PC-9 (cell line): ENCODE data around the gene TMEM43. TPM values are rescaled to one million over a fixed set of nuclear protein-coding genes. Genes with fewer than 3 reads are reported as not detected.

Experiments used
- BruUV-seq: library from RNA; stranded (reverse); fragments of 400-500 nt; replicated peaks from 2 replicates; lab custom pipeline; 2021; lab: Mats Ljungman, UMichigan
- CTCF ChIA-PET: fragments of 300-600 bp; sonication (Branson Sonifier 250); formaldehyde crosslinking; loops from one replicate; lab custom pipeline; 2022; ENCODE audit warnings: antibody characterized with exemption; lab: Charles Lee
- POLR2A ChIA-PET: fragments of 300-600 bp; sonication (Branson Sonifier 250); formaldehyde crosslinking; loops from one replicate; lab custom pipeline; 2022; ENCODE audit warnings: antibody characterized with exemption; ENCODE audit not compliant: unreplicated experiment; lab: Charles Lee
- DNase-seq, 2 experiments: peaks; one replicate each; pipeline versions ENCODE4 v3.0.0 to v3.0.0-alpha.2; 2015 to 2022; ENCODE audit warnings: mixed read lengths in 1 of 2
- H2AFZ ChIP-seq: fragments of 200-600 bp; sonication (generic); 2 replicates; pipeline ENCODE4 v1.8.1; 2017; ENCODE audit warnings: antibody characterized with exemption
- H3F3A ChIP-seq: fragments of 200-600 bp; sonication (generic); 2 replicates; pipeline ENCODE4 v1.8.1; 2017; ENCODE audit warnings: antibody characterized with exemption, mild to moderate bottlenecking, low read depth; ENCODE audit not compliant: insufficient read depth
- H3K27ac ChIP-seq: fragments of 200-600 bp; sonication (generic); 2 replicates; pipeline ENCODE4 v1.6.1; 2016; ENCODE audit warnings: mixed run types
- H3K27me3 ChIP-seq: fragments of 200-600 bp; sonication (generic); 2 replicates; pipeline ENCODE4 v1.6.1; 2016; ENCODE audit warnings: low read depth, mixed run types; ENCODE audit not compliant: insufficient read depth
- H3K36me3 ChIP-seq: fragments of 200-600 bp; sonication (generic); 2 replicates; pipeline ENCODE4 v1.6.1; 2016; ENCODE audit warnings: low read depth, mixed run types
- H3K4me1 ChIP-seq: fragments of 200-600 bp; sonication (generic); replicated peaks from 2 replicates; pipeline ENCODE4 v1.6.1; 2016; ENCODE audit warnings: mixed run types; ENCODE audit not compliant: insufficient read depth
- H3K4me2 ChIP-seq: fragments of 200-600 bp; sonication (generic); 2 replicates; pipeline ENCODE4 v1.6.1; 2017; ENCODE audit warnings: mixed run types
- H3K4me3 ChIP-seq: fragments of 200-600 bp; sonication (generic); 2 replicates; pipeline ENCODE4 v1.6.1; 2016; ENCODE audit warnings: mixed run types
- H3K79me2 ChIP-seq: fragments of 200-600 bp; sonication (generic); 2 replicates; pipeline ENCODE4 v1.6.1; 2017; ENCODE audit warnings: low read depth, mixed run types
- H3K9me2 ChIP-seq: fragments of 200-600 bp; sonication (generic); 2 replicates; pipeline ENCODE4 v1.8.1; 2017; ENCODE audit warnings: mild to moderate bottlenecking; ENCODE audit not compliant: insufficient read depth
- H3K9me3 ChIP-seq: fragments of 200-600 bp; sonication (generic); 2 replicates; pipeline ENCODE4 v1.8.1; 2016; ENCODE audit warnings: low read depth; ENCODE audit not compliant: insufficient read depth
- H4K20me1 ChIP-seq: fragments of 200-600 bp; sonication (generic); 2 replicates; pipeline ENCODE4 v1.8.1; 2017; ENCODE audit not compliant: insufficient read depth
- CTCF ChIP-seq: fragments of 200-600 bp; sonication (generic); conservative IDR thresholded peaks from 2 replicates; pipeline ENCODE4 v1.6.1; 2017; ENCODE audit warnings: mixed run types, antibody characterized with exemption, mild to moderate bottlenecking, moderate library complexity
- EZH2 ChIP-seq: fragments of 200-600 bp; sonication (generic); IDR thresholded peaks from 2 replicates; pipeline ENCODE4 v1.8.0; 2017; ENCODE audit warnings: antibody characterized with exemption, low read depth
- intact Hi-C: fragments of 100-400 bp; cut with micrococcal nuclease; formaldehyde crosslinking; loops from one replicate; pipeline ENCODE4 v1.10.0; 2022; ENCODE audit not compliant: unreplicated experiment
- total RNA-seq: library from RNA; stranded (reverse); gene quantifications from 2 replicates; pipeline ENCODE4 v1.2.3, GENCODE V29; 2021

The TMEM43 gene
- total RNA-seq, 1 experiment from 2014 or later = 64.7 TPM

- Histone ChIP-seq H3K27me3 (no peaks in the 10 kb centered on the region), H3F3A (0 out of 2 replicates have a peak, but pooled peaks cover 4% of the 10 kb centered on the region), H2AFZ (no peak overlapping the region), H3K36me3 (peaks cover 39% of the 10 kb centered on the region), H3K4me2 (no peak overlapping the region), H3K4me3 (no peak overlapping the region), H3K4me1 (peaks cover 14% of the 10 kb centered on the region), H3K79me2 (peaks cover 3% of the 10 kb centered on the region; the same call in 1 of the 2 replicates), H3K27ac (peak overlapping the region; percentile 86), H3K9me3 (no peaks in the 10 kb centered on the region), H4K20me1 (no peaks in the 10 kb centered on the region), H3K9me2 (no peaks in the 10 kb centered on the region)
- DNase-seq = no peak
- TF ChIP-seq EZH2 (no peak), CTCF (no peak)
- intact Hi-C loops = no loop called here
- CTCF ChIA-PET = no interaction called here
- POLR2A ChIA-PET = interaction anchor here (0.7 kb wide), 1 partner anchor 44 kb away, joined by 6 read pairs; no protein-coding TSS in a partner anchor
- no TSS peak for BruUV-seq
These were observed 45.0 kb downstream of the TMEM43 start for GRCh38 chr3:14169871-14170270.

- H3K36me3 ChIP-seq = peaks cover 39% of the 10 kb centered on the region
These were observed 45.8 kb downstream of the TMEM43 start for GRCh38 chr3:14170531-14171159.

GRCh38 chr3:14172496-14172895 is 47.6 kb downstream of the TMEM43 start:
- no peaks in the 10 kb centered on the region for H3K27me3 ChIP-seq
- H3K4me3 ChIP-seq = no peak overlapping the region
- 0 out of 2 replicates have a peak, but pooled peaks cover 4% of the 10 kb centered on the region for H3F3A ChIP-seq
- H2AFZ ChIP-seq = no peak overlapping the region
- no peak for DNase-seq
- no peak overlapping the region for H3K4me2 ChIP-seq
- intact Hi-C loops = no loop called here
- H3K27ac ChIP-seq = no peak overlapping the region
- H3K36me3 ChIP-seq = peaks cover 37% of the 10 kb centered on the region
- no peaks in the 10 kb centered on the region for H3K9me2 ChIP-seq
- H3K9me3 ChIP-seq = no peaks in the 10 kb centered on the region
- ChIA-PET CTCF (no interaction called here), POLR2A (no interaction called here)
- TF ChIP-seq CTCF = no peak
- no peak for TF ChIP-seq EZH2
- no TSS peak for BruUV-seq
- no peaks in the 10 kb centered on the region for H4K20me1 ChIP-seq
- H3K4me1 ChIP-seq = peaks cover 18% of the 10 kb centered on the region
- peaks cover 27% of the 10 kb centered on the region for H3K79me2 ChIP-seq

More at GRCh38 chr3:14170531-14171159, 45.8 kb downstream of the TMEM43 start:
- DNase-seq = peak in 1 of 2 experiments; percentile 64
- Histone ChIP-seq H3F3A (0 out of 2 replicates have a peak, but pooled peaks cover 4% of the 10 kb centered on the region), H3K4me2 (0 out of 2 replicates have a peak overlapping the region, but pooled peaks have one; percentile 20), H3K4me3 (no peak overlapping the region), H3K4me1 (peaks cover 14% of the 10 kb centered on the region), H3K27ac (peak overlapping the region; percentile 86), H3K79me2 (peaks cover 10% of the 10 kb centered on the region), H3K27me3 (no peaks in the 10 kb centered on the region), H3K9me3 (no peaks in the 10 kb centered on the region), H2AFZ (no peak overlapping the region), H3K9me2 (no peaks in the 10 kb centered on the region), H4K20me1 (no peaks in the 10 kb centered on the region)
- BruUV-seq = no TSS peak
- ChIA-PET POLR2A (interaction anchor here (0.7 kb wide), 1 partner anchor 932 kb away, joined by 3 read pairs; no protein-coding TSS in a partner anchor), CTCF (no interaction called here)
- intact Hi-C loops = no loop called here
- no peak for TF ChIP-seq CTCF
- no peak for TF ChIP-seq EZH2
